Stimulated activated CD4-positive, alpha-beta T cell treated with anti-CD3 and anti-CD28 coated beads, Interleukin-4, amount 100 ng/mL, for 48 hours (primary cell): ENCODE measurements around the gene SCYL3.
"Not testable (repeated sequence)": the region's sequence is repeated elsewhere in the genome, so short reads cannot be mapped to it uniquely, and the experiment has no call there.

Experiments
- DNase-seq, 2 donors: peaks; one replicate each; pipeline ENCODE4 v3.0.0-alpha.2; 2020; ENCODE audit warnings: low read depth in 2 of 2

SCYL3 gene

GRCh38 chr1:169816617-169817016 lies 77.1 kb downstream of the SCYL3 start:
- no peak for DNase-seq

- no peak for DNase-seq
Measured at GRCh38 chr1:169814265-169814664, 79.4 kb downstream of the SCYL3 start.

GRCh38 chr1:169812131-169812530 lies 81.6 kb downstream of the SCYL3 start:
- DNase-seq: no peak

GRCh38 chr1:169811418-169812035 lies 82.2 kb downstream of the SCYL3 start:
- DNase-seq: not testable (repeated sequence)

- no peak for DNase-seq
Measured at GRCh38 chr1:169809370-169810095, 84.2 kb downstream of the SCYL3 start.

- no peak for DNase-seq
Measured at GRCh38 chr1:169804941-169805340, 88.8 kb downstream of the SCYL3 start.

GRCh38 chr1:169802888-169803287 lies 90.8 kb downstream of the SCYL3 start:
- no peak for DNase-seq
